B cell (primary cell): Measurements from ENCODE around the gene EEA1.

ENCODE experiments used
- EZH2 ChIP-seq: IDR thresholded peaks from 2 replicates; pipeline ENCODE4 v1.6.1; 2012; ENCODE audit warnings: borderline replicate concordance, low read depth, mild to moderate bottlenecking, moderate library complexity, low read length; ENCODE audit not compliant: insufficient read depth, poor library complexity, severe bottlenecking
- TF ChIP-seq, protein P1 (sequence below): fragments of 200-600 bp; IDR thresholded peaks from one replicate; pipeline ENCODE4 v1.8.0; 2022; ENCODE audit warnings: antibody characterized with exemption, mild to moderate bottlenecking

DNA sequence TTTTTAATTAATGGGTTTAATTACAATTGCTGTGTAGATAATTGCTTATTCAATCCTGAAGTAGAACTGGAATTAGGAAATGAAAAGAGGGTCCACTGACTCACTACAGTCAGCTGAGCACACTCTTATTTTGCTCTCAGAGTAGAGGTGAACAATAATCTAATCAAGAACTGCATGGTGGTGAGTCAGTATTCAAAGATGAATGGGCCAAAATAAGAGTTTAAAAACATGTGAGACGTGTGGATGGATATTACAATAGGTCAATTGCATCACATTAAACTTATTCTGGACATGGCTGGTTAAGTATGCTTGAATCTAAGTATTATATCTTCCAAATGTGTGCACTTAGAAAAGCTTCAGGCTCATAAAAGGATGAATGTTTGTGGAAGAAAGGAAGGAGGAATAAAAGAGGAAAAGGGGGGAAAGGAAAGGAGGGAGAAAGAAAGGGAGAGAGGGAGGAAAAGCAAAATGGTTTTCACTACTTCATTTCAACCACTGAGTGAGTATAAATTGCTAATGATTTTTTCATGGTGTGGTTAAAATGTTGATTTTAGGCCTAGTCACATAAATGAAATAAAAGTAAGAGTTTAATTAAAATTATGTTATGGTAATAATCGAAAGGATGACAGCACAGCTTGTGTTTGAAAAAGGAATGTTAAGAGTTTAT lies 27.0 kb upstream of the EEA1 start:
- TF ChIP-seq, protein P1, sequence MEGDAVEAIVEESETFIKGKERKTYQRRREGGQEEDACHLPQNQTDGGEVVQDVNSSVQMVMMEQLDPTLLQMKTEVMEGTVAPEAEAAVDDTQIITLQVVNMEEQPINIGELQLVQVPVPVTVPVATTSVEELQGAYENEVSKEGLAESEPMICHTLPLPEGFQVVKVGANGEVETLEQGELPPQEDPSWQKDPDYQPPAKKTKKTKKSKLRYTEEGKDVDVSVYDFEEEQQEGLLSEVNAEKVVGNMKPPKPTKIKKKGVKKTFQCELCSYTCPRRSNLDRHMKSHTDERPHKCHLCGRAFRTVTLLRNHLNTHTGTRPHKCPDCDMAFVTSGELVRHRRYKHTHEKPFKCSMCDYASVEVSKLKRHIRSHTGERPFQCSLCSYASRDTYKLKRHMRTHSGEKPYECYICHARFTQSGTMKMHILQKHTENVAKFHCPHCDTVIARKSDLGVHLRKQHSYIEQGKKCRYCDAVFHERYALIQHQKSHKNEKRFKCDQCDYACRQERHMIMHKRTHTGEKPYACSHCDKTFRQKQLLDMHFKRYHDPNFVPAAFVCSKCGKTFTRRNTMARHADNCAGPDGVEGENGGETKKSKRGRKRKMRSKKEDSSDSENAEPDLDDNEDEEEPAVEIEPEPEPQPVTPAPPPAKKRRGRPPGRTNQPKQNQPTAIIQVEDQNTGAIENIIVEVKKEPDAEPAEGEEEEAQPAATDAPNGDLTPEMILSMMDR, result no peak
- no peak for TF ChIP-seq EZH2
